Stomach (tissue), 4 donors: ENCODE results near the gene OR7G3.

Experiments
- POLR2A ChIP-seq, 4 donors: fragments of 450-650 bp; IDR thresholded peaks; one replicate each; pipeline ENCODE4 v1.6.1; 2016; ENCODE audit warnings: antibody characterized with exemption in 4 of 4, control low read depth in 2 of 4, mild to moderate bottlenecking in 1 of 4, moderate library complexity in 1 of 4
- TF ChIP-seq, protein P1 (sequence below), 7 experiments: fragments of 450-650 bp in 4 of 7; fragments of 200-600 bp in 3 of 7; sonication (generic) in 3 of 7; IDR thresholded peaks; one replicate each; pipeline ENCODE4 v1.5.1; 2016 to 2019; ENCODE audit warnings: antibody characterized with exemption in 7 of 7, control low read depth in 2 of 7, mild to moderate bottlenecking in 1 of 7

DNA sequence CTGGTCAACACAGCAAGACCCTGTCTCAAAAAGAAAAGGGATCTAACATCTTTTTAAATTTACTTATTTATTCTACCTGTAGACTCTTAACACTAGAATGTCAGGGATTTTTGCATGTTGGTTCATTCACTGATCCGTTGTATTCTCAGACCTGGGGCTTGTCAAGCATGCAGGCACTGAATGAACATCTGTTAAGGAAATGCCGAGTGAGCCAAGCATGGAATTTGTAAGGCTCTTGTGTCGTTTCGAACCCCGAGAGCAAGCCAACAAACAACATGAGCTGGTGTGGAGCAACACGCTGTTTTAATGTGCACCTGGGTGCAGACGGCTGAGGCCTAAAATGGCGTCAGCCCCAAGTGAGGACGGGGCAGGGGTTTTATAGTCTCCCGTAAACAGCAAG is 49.8 kb downstream of the OR7G3 start:
- TF ChIP-seq, protein P1, sequence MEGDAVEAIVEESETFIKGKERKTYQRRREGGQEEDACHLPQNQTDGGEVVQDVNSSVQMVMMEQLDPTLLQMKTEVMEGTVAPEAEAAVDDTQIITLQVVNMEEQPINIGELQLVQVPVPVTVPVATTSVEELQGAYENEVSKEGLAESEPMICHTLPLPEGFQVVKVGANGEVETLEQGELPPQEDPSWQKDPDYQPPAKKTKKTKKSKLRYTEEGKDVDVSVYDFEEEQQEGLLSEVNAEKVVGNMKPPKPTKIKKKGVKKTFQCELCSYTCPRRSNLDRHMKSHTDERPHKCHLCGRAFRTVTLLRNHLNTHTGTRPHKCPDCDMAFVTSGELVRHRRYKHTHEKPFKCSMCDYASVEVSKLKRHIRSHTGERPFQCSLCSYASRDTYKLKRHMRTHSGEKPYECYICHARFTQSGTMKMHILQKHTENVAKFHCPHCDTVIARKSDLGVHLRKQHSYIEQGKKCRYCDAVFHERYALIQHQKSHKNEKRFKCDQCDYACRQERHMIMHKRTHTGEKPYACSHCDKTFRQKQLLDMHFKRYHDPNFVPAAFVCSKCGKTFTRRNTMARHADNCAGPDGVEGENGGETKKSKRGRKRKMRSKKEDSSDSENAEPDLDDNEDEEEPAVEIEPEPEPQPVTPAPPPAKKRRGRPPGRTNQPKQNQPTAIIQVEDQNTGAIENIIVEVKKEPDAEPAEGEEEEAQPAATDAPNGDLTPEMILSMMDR (IDR thresholded peaks at IDR 0.05), result no peak
- TF ChIP-seq POLR2A (IDR thresholded peaks at IDR 0.05), result no peak
